ENCODE measurements around the gene P4HA2.

The P4HA2 gene

DNA sequence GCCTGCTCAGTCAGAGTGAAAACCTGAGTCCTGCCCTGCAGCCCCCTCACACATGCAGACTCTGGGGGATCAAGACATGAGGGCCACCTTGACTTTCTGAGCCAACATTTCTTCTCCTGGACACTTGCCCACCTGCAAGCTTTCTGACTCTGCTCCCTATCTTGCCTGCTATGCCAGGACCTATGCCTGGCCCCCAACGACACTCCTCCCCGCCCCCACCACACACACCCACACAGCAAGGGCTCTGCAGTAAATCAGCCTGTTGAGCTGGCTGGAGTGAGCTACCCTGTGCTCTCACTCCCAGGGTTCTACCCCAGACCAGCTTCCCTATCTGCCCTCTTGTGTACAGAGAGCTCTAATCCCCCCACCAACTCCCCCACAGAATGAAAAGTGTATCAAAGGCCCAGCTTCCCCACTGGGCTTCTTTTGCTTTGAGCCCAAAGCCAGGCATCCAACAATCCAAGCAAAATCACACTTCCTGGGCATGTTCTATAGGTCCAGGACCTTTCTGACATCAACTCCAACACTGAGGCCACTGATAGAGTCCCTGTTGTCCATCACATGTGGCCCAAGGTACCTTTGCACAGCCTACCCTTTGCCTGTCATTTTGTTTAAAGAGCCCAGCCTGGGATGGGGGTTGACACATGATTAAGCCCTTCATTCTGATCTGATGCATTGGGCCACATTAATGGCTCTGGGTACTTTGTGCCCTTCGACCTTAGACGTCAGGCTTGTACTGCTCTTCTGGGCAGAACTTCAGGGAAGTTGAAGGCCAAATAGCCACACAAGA, 37.1 kb upstream of the P4HA2 start:
- no peak for DNase-seq (ENCODE audit: low read depth in 3 of 3)

DNA sequence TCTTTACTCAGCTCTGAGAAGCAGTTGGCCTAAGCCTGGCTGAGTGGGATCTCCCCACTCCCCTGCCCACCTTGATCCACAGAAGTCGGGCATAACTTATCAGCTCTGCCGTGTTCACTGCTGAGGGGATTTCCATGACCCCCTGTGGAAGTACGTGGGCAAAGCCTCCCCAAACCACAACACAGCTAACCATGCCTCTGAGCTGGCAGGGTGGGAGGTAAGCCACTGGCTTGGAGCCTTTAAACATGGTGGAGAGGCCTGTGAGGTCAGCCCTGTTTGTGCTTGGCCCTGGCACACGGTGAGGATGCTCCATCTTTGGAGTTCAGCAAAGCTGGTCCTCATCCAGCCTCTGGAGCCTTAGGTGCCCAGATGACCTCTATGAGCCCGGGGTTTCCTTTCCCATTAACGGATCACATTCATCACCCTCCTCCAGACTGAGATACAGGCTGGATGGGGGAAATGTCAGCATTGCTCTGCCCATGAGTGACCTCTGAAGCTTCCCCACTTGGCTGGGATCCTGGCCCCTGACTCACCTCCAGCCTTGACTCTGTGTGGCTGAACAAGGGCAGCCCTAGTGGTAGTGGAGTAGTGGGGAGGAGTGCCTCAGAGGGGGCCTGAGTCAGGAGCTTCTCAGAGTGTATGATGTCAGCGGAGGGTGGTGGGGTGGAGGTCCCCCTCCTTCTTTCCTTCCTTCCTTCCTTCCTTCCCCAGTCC, 36.1 kb upstream of the P4HA2 start:
- DNase-seq (ENCODE audit: low read depth in 3 of 3): peak in 1 of 3 donors; percentile 13

- no peak for DNase-seq (ENCODE audit: low read depth in 3 of 3)
These were observed 35.4 kb upstream of the P4HA2 start for GRCh38 chr5:132262882-132263547.

- DNase-seq (ENCODE audit: low read depth in 3 of 3): no peak
These were observed 34.5 kb upstream of the P4HA2 start for GRCh38 chr5:132261881-132262845.

- DNase-seq (ENCODE audit: low read depth in 3 of 3): peak in 1 of 3 donors; percentile 29
These were observed 33.3 kb upstream of the P4HA2 start for GRCh38 chr5:132260714-132261551.

DNA sequence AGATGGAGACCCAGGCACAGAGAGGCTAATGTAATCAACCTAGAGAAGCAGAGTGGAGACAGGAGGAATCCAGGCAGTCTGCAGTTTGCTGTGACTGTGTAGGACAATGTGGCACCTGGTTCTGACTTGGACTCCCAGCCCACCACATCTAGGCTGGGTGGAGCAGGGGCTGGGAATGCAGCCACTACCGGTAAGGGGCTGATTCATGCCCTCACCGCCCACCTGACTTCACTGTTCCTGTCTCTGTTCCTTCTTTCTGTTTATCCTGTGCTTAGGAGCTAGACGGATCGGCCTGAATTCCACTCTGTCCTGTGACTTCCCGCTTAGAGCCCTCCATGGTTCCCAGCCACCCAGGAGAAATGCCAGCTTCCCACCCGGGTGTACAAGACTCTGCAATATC, 32.4 kb upstream of the P4HA2 start:
- no peak for DNase-seq (ENCODE audit: low read depth in 3 of 3)

GRCh38 chr5:132259069-132259851, 31.6 kb upstream of the P4HA2 start:
- no peak for DNase-seq (ENCODE audit: low read depth in 3 of 3)

DNA sequence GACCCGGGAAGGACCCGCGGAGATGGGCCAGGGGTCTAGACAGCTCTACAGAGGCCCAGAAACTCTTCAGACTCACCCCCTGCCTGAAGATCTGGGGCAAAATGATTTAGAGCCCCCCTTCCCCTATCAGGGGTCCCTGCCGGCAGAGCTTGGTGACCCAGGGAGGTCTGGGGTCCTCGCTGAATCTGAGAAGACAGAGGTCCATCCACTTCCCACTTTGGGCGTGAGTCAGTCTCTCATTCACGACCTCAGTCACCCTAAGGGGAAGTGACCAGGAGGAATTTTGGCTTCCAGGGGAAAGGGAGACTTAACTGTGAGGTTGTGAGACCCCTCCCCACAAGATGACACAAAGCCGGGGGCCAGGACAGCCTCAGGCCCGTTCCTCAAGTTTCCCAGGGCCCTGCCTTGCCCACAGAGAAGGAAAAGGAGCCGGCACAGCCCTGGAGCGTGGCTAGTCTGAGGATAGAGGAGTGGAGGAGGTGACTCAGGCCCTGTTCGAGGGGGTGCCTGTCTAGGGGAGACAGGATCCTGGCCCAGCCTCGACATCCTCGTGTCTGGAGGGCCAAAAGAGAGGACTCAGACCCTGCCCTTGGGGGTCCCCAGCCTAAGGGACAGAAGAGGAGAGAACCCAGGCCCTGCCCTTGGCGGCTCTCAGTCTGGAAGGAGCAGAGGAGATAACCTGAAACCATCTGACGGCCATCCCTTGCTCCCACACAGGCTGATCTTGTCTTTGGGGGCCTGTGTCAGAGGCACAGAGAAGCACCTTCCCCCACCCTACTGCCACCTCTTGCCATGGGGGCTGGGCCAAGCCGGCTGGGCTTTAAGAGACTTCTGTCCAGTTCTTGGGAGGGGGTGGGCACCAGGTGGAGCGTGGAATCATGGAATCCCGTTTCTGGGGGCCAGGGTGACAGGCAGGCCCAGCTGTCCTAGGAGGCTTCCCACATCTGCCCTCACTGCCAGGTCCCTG, 30.7 kb upstream of the P4HA2 start:
- DNase-seq (ENCODE audit: low read depth in 3 of 3): no peak

GRCh38 chr5:132257131-132258101, 29.8 kb upstream of the P4HA2 start, which contains the start of gene PDLIM4:
Gene PDLIM4 (plus strand): TSS chr5:132257696. CDS start chr5:132257735, 39 bp downstream.
- no peak for DNase-seq (ENCODE audit: low read depth in 3 of 3)

DNA sequence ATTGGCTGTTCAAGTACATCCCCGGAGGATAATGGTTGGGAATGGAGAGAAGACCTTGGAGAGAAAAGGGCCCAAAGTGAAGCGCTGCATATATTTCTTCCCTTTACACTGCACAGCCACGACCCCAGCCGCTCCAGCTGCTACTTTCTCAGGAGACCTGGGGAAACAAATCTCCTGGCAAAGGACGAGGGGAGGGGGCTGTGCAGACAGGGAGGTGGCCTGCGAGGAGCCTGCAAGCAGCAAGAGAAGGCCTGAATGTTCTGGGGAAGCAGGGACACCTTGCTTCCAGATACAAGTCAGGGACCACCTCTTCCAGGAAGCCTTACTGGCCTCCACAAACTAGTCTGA, 29.1 kb upstream of the P4HA2 start:
- DNase-seq (ENCODE audit: low read depth in 3 of 3): no peak

DNA sequence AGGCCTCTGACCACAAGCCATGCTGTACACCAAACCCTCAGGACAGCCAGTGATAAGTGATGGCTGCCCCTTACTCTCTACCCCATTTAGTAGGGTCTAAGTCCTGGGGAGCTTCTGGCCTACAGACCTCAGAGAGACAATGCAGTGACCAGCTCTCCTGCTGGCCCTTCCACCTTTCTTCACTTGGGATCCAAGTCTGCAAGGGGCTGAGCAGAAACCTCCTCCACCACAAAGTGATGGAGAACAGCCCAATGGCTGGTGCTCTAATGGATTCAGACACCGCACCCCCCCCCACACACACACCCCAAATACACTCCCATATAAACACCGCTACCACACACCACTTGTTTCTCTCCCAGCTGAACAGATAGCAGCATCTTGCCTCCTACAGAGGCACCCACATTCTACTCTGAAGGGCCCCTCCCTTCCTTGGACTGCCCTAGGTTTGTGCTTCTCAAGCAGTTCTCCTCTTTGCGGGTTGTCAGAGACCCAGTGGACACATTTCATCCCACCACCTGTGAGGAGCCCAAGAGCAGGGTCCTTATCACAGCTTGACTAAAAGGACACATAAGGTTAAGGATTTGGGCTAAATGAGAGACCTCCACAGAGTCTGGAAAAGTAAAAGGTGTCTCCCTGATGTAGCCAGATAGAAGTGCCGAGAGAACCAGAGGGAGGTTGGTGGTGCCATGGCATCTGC, 28.6 kb upstream of the P4HA2 start:
- DNase-seq (ENCODE audit: low read depth in 3 of 3): no peak

GRCh38 chr5:132254321-132254977, 26.8 kb upstream of the P4HA2 start:
- DNase-seq (ENCODE audit: low read depth in 3 of 3): no peak

DNA sequence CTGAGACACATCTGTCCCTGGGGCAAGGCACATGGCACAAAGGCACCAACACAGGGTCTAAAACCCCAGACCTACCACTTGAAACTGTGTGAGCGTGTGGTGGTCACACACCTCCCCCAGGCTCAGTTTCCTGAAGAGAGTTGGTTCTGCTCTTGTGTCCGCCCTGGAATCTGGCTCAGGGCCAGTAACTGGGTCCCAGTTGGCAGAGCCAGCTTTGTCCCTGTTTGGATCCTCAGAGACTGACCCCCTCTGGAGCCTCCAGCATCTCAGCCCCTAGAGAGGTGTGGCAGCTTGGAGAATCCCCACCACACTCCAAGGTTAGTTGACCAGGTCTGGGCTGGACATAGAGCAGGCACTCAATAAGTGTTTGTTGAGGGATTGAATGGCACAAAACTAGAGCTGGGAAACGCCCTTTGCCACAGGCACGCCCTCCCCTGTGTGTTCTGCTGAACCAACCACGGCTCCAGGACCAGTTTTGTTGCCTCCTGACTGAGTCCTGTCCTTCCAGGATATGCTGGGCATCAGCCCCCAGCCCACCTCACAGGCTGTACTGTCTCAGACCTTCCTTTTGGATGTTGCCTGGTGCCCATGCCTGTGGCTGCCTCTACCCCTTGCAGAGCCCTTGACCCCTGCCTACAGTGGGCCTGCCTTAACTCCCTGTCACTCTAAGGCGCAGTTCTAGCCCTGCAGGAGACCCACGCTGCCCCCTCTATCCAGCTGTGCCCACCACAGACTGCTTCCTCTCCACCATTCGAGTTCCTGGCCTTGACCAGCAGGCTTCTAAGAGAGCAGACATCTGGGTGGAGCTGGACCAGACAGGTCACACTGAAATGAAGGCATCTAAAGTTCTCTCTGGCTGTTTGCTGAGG, 26.0 kb upstream of the P4HA2 start:
- DNase-seq (ENCODE audit: low read depth in 3 of 3): no peak

DNA sequence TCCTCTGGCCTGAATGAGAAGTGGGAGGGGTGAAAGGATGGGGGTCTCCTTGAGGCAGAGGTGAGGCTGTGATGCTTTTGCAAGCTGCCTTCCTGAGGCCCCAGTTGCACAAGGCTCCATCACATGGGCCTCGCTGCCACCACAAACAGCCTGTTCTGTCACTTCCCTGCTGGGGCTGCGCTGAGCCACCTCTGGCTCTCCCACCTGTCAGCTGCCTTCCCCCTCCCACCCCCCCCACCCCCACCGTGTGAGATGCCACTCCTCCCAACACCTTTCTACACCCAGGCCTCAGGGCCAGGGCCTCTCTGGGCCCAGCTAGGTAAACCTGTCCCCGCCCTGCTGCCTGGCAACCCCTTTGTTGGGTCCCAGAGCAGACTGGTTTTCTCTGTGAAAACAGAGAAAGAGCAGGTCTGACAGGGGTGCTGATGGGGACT, 25.4 kb upstream of the P4HA2 start:
- no peak for DNase-seq (ENCODE audit: low read depth in 3 of 3)

DNA sequence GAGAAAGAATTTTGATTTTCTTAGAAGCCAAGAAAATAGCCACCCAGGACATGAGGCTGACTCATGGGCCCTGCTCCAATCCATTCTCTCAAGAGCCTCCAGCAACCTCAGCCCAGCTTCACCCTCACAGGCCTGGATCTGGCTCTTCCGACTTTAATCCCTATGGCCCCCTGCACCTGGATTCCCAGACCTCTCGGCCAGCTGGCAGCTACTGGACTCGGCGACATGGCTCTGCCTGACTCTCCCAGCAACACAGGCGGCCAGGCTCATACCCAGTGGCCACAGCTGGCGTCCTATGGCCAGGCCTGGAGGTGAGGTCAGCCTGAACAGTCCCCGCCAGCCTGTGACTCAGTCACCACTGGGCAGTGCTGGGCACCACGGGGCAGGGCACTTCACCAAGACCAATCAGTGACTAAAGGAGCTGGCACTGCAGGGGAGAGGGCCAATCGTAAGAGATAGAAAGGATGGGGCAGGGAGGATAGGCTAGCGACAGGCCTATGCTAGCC, 23.6 kb upstream of the P4HA2 start:
- no peak for DNase-seq (ENCODE audit: low read depth in 3 of 3)

Measured in stimulated activated CD4-positive, alpha-beta T cell treated with anti-CD3 and anti-CD28 coated beads, TNF-alpha, amount 100 ng/mL, for 48 hours (primary cell).